DMS114 treated with DMSO at 0.1 percent for 48 hours (cell line): ENCODE results near the gene CRLF2.
"Not testable (repeated sequence)": the region's sequence is repeated elsewhere in the genome, so short reads cannot be mapped to it uniquely, and the experiment has no call there.

ENCODE experiments used
- DNase-seq: peaks from one replicate; lab custom pipeline; 2025; ENCODE audit not compliant: unreplicated experiment; lab: John Stamatoyannopoulos, UW

The CRLF2 gene

DNA sequence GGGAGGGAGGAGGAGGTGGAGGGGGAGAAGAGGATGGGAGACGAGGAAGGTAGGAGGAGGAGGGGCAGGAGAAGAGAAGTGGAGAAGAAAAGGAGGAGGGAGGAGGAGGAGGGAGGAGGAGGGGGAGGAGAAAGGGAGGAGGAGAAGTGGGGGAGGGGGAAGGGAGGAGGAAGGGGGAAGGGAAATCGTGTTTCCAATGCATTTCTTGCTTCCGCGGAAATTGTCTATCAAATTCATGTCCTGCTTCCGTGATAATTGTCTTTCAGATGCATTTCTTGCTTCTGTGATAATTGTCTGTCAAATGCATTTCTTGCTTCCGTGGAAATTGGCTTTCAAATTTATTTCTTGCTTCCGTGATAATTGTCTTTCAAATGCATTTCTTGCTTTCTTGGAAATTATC, 43.3 kb downstream of the CRLF2 start:
- no peak for DNase-seq

DNA sequence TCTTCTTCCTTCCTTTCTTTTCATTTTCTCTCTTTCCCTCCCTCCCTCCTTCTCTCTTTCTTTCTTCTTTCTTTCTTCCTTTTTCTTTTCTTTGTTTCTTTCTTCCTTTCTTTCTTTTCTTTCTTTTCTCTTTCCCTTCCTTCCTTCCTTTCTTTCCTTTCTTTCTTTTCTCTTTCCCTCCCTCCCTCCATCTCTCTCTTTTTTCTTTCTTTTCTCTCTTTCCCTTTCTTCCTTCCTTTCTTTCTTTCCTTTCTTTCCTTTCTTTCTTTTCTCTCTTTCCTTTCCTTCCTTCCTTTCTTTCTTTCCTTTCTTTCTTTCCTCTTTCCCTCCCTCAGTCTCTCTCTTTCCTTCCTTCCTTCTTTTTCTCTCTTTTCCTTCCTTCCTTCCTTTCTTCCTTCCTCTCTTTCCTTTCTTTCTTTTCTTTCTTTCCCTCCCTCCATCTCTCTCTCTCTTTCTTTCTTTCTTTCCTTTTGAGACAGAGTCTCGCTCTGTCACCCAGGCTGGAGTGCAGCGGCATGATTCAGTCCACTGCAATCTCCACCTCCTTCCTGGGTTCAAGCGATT, 44.4 kb downstream of the CRLF2 start:
- no peak for DNase-seq

DNA sequence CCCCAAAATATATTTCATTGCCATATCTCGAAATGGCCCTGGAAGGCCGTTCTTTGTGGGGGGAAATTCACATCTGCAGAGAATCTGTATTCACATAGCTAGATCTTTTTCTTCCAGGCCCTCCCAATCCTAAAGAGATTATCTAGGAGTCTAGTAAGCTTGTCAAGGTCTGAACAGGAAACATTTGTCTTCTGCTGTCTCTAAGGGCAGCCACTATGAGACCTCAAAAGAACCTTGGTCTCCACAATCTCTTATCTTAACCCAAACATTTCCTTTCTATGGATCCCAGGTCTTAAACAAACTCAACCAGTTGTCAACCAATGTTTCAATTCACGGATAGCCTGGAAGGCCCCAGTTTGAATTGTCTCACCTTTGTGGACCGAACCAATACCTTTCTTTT, 45.0 kb downstream of the CRLF2 start:
- DNase-seq, result no peak

DNA sequence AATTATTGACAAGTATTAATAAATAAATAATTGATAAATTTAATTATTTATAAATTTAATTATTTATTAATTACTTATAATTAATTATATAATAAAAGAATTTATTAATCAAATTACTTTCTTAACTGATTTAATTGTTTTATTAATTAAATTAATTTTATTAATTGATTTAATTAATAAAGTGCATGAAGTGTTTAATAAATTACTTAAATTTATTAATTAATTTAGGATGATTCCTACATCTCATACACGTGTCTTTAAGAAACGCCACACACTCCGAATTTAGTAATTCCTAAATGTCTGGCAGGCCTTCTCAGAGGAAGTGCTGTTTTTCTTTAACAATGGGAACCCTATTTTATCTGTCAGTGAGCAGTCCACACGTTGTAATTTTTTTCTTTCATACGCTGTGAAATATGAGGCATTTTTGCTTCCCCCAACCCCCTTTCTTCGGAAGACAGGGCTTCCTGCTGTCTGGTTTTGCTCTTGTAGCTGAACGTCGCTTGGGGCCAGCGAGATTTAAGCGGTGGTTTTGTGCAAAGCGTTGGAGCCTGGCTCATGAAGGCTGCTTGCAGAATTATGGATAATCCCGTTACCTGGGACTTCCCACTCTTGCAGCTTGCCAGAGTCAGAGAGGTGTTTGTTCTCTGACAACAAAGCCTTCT, 46.8 kb downstream of the CRLF2 start:
- DNase-seq, result no peak

DNA sequence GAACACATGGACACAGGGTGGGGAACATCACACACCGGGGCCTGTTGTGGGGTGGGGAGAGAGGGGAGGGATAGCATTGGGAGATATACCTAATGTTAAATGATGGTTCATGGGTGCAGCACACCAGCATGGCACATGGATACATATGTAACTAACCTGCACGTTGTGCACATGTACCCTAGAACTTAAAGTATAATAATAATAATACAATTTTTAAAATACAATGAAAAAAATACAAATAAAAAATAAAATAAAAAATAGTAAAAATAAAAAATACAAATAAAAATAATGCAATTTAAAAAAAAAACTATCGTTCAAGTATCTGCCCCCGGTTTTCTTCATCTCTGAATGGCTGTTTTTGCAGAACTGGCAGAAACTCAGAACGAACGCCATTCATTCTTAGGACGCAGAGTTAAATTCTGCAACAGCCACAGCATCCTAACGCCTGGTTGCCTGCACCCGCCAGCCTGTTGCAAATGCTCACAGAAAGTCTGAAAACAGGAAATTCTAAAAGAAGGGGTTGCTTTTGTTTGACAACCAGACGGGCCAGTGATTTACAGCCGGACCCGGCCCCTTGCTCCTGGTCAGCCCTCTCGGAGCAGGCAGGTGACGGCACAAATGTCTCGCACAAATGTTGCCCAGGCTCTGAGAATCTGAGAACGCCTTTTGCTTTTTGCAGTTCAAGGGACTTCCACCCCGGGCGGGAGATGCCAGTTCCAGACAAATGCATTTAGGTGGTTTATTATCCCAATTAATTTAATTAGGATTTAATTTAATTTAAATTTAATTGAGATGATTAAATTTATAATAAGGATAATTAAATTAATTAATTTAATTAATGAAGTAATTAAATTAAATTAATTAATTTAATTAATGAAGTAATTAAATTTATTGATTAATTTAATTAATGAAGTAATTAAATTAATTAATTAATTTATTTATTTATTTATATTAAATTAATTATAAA, 47.8 kb downstream of the CRLF2 start:
- DNase-seq, result no peak

DNA sequence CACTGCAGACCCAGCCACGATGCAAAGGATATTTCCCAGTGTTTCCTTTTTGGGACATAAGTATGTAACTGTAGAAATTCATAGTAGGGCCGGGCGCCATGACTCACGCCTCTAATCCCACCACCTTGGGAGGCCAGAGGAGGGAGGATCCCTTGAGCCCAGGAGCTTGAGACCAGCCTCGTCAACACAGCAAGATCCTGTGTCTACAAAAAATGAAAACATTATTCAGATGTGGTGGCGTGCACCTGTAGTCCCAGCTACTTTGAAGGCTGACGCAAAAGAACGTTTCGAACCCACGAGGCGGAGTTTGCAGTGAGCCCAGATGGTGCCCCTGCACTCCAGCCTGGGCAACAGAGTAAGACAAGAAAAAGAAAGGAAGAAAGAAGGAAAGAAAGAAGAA, 49.2 kb downstream of the CRLF2 start:
- DNase-seq, result no peak

DNA sequence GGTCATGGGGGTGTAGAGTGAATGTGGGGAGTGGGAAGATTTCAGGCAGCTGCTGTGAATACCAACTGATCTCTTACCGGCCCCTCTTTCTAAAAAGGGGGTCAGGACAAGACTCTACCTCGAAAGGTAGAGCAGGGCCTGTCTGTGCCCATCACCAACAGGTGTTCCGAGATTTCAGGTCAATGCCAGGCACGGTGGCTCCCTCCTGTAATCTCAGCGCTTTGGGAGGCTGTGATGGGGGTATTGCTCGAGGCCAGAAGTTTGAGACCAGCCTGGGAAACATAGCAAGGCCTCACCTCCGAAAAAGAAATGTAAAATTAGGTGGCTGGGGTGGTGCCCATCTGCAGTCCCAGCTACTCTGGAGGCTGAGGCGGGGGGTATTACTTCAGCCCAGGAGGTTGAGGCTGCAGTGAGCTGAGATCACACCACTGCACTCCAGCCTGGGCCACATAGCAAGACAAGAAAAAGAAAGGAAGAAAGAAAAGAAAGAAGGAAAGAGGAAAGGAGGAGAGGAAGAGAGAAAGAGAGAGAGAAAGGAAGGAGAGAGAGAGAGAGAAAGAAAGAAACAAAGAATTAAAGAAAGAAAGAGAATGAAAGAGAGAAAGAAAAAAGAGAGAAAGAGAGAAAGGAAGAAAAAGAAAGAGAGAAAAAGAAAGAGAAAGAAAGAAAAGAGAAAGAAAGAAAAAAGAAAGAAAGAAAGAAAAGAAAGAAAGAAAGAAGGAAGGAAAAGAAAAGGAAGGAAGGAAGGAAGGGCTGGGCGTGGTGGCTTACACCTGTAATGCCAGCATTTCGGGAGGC, 50.1 kb downstream of the CRLF2 start:
- DNase-seq, result no peak

DNA sequence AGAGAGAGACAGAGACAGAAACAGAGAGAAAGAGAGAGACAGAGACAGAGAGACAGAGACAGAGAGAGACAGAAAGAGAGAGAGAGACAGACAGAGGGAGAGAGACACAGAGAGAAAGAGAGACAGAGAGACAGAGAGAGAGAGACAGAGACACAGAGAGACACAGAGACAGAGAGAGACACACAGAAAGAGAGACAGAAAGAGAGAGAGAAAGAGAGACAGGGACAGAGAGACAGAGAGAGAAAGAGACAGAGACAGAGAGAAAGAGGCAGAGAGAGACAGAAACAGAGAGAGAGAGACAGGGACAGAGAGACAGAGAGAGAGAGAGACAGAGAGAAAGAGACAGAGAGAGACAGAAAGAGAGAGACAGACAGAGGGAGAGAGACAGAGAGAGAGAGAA, 52.9 kb downstream of the CRLF2 start:
- no peak for DNase-seq

DNA sequence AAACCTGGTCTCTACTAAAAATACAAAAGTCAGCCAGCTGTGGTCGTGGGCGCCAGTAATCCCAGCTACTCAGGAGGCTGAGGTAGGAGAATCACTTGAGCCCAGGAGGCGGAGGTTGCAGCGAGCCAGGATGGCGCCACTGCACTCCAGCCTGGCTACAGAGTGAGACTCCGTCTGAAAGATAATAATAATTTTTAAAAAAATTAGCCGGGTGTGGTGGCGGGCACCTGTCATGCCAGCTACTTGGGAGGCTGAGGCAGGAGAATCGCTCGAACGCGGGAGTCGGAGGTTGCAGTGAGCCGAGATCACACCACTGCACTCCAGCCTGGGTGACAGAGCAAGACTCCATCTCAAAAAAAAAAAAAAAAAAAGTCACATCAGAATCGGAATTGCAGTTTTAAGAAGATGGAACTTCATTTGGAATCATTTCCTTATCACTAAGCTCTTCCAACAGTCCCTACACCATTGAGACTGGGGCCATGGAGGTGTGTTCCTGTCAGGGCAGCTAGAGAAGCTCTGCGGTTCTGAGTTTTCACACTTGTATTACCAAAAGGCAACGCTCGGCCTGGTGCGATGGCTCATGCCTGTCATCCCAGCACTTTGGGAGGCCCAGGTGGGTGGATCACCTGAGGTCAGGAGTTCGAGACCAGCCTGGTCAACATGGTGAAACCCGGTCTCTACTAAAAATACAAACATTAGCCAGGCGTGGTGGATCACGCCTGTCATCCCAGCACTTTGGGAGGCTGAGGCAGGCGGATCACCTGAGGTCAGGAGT, 55.6 kb downstream of the CRLF2 start:
- DNase-seq, result not testable (repeated sequence)

DNA sequence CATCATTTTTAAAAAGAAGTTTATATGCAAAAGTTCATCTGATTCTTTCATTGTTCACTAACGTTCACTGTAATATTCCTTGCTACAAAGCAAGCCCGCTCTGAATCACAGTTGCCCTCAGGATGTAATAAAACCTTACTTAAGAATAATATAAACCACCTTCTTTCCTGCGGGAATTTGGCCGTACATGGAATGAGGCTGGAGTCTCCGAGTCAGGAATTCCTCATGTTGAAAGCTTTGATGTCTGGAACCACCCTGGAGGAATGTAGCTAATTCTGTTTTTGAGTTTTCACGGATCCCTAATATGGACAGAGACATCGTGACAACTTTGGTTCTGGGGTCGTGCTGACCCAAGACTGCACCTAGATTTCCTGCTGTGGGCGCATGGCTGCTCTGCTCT, 58.5 kb downstream of the CRLF2 start:
- no peak for DNase-seq

DNA sequence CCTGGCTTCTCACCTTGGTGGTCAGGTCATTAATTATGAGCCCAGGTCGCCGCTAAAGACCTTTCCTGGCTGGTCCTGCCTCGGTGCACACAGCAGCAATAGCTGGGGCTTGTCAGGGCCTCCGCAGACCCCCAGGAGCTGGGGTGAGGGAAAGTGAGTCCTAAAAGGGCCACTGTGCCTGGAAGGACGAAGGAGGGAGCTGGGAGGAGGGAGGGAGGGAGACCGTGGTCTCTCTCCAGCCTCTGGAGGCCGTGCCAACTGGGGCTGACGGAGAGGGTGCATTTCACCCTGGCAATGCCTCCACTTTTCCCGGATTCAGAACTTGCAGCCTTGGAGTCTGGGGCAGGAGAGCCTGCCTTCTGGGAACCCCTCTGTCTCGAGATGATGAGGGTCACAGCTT, 60.4 kb downstream of the CRLF2 start:
- no peak for DNase-seq

DNA sequence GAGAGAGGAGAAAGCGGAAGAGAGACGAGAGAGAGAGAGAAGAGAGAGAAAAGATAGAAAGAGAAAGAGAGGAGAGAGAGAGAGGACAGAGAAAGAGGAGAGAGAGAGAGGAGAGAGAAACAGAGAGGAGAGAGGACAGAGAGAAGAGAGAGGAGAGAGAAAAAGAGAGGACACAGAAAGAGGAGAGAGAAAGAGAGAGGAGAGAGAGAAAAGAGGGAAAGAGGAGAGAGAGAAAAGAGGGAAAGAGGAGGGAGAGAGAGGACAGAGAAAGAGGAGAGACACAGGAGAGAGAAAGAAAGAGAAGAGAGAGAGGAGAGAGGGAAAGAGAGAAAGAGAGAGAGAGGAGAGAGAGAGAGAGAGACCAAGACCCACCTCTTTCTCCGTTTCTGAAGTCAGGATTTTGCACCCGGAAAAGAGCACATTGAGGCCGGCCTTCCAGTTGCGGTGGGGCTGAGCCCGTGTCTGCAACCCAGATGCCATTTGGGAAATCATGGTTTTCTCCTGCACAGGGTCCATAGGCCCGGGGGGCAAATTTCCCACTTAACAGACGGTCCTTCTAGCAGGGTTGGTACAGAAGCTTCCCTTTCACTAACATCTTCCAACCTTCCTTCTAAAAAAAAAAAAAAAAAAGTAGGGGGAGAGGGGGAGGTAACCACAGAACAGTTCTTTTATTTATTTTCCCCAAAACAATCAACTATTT, 60.9 kb downstream of the CRLF2 start:
- DNase-seq, result no peak

DNA sequence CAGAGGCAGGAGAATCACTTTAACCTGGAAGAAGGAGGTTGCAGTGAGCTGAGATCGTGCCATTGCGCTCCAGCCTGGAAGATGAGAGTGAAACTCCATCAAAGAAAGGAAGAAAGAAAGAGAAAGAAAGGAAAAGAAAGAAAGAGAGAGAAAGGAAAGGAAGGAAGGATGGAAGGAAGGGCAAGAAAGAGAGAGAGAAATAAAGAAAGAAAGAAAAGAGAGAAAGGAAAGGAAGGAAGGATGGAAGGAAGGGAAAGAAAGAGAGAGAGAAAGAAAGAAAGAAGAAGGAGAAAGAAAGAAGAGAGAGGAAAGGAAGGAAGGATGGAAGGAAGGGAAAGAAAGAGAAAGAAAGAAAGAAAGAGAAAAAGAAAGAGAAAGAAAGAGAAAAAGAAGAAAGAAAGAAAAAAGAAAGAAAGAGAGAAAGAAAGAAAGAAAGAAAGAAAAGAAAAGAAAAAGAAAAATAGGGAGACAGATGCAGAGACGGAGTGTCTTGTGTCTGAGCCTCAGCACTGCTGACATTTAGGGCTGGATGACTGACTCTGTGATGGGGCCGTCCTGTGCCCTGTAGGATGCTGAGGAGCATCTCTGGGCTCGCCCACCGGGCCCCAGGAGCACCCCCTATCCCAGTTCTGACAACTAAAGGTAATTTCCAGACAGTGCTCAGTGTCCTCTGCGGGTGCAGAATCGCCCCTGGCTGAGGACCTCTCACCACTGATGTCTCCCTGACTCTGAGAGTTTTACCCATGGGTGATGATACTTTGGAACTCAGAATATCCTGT, 61.7 kb downstream of the CRLF2 start:
- DNase-seq, result no peak

DNA sequence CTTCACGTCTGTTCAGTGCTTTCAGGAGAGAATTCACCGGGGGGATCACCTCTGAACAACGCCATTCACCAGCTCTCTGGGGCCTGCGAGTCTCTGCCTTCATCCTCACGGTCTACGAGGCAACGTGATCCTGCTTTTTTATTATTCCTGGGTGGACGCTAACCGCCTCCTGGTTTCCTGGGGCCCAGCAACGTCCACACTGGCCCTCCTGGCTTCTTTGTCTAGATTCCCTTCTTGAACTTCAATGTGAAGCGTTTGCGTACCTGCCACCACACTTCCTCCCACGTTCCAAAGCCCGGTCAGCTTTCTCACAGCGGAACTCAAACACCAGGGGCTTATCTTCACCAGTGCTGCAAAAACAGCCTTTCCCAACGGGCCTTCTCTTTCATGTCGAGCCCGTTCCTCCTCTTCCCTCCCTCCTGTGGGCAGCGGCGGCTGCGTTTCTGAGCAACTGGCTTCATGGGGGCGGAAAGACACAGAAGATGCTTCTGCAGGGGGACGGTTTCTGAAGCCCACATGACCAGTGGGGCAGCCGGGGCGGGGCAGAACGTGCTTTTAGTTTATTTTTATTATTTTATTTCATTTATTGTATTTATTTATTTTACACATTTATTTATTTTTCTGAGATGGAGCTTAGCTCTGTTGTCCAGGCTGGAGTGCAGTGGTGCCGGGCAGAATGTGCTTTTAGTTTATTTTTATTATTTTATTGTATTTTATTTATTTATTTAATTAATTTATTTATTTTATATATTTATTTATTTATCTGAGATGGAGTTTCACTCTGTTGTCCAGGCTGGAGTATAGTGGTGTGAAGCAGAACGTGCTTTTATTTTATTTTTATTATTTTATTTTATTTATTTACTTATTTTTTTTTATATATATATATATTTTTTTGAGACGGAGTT, 64.6 kb downstream of the CRLF2 start:
- no peak for DNase-seq

DNA sequence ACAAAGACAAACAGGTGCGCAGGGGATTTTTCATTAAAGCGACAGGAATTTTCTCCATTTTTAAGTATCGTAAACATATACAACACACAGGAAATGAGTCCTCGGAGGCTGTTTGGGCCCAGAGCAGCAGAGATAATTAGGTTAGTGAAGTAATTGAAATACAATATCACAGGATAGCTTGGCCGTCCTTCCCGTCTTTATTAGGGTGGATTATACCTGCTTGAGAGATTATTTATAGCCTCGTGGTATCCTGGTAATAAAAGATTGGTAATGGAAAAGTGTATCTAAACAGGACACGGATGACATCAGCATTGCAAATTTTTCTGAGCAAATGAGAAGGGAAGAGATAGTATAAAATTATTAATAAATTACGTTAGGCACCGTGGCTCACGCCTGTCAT, 68.2 kb downstream of the CRLF2 start:
- no peak for DNase-seq
